SK-N-DZ (cell line): ENCODE data around the gene SPACA4.

Experiments used
- DNase-seq: peaks from one replicate; pipeline ENCODE4 v3.0.0-alpha.2; 2015; ENCODE audit warnings: low spot score

Gene SPACA4

DNA sequence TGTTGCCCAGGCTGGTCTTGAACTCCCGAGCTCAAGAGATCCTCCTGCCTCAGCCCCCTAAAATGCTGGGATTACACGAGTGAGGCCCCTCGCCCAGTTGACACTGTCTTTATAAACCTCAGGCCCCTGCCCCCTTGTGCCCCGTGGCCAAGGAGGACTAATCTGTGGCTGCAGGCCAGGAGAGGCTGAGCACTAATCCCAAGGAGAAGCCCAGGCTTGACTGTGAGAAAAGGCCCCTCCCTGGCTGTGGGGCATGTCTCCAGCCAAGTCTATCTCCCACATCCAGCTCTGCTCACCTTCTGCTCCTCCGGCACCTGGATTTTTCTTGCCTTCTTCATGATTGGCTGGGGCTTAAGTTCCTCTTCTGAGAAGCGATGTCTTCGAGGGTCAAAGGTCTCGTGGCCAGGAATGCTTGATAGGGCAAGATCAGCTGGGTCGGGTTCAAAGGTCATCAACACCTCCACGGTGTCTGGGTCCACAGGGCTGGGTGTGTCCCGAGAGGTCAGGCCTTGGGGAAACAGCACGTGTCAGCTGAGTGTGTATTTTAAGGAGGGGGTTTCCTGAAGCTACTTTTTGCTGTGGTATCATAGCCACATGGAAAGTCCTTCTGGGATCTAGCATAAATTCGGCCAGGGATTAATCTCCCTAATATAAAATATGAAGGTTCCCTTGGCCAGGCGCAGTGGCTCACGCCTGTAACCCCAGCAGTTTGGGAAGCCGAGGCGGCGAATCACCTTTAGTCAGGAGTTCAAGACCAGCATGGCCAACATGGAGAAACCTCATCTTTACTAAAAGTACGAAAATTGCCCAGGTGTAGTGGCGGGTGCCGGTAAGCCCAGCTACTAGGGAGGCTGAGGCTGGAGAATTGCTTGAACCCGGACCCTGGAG lies 26.9 kb downstream of the SPACA4 start:
- no peak for DNase-seq

DNA sequence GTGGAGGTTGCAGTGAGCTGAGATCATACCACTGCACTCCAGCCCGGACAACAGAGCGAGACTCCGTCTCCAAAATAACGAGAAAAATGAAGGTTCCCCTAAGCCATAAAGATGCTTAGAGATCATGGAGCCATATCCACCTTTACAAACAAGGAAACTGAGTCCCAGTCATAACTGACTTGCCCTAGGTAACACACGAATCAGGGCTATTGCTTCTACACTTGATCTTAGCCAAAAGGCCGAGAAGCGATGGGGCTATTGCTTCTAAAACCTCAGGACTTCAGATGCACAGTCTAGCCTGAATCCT lies 27.4 kb downstream of the SPACA4 start:
- no peak for DNase-seq

DNA sequence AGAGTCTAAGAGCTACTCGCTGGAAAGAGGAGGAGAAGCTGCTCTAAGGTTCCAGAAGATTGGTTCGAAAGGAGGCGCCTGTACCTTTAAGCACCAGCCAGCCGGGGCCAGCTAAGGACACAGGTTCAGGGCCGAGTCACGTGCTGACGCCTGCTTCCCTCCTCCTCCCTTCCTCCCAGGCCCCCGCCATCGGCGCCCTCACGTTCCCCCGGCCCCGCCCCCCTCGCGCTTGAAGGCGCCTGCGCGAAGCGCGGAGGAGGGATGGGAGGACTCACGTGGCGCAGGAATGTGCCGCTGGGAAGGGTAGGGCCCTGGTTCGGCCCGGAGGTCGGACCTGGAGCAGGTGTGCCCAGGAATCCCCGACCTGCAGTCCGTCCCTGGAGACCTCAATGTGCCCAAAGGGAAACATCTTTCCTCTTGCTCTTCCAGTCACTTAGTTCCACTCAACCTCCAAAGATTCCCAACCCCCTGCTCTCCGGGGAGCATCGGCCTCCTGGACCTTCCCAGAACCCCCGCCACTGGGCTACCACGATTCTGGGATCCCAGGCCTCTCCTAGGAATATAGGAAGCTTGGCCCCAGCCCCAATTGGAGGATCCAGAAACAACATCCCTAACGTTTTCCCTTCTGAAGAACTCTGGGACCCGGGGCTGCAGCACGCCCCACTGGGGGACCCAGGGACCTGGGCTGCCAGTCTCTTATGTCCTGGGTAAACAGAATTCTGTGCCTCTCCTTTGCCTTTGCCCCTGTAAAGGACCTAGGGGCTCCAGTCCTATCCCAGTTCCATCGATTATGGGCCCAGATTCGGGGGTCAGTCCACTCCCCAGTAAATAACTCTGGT lies 28.1 kb downstream of the SPACA4 start:
- peak; percentile 93 for DNase-seq

DNA sequence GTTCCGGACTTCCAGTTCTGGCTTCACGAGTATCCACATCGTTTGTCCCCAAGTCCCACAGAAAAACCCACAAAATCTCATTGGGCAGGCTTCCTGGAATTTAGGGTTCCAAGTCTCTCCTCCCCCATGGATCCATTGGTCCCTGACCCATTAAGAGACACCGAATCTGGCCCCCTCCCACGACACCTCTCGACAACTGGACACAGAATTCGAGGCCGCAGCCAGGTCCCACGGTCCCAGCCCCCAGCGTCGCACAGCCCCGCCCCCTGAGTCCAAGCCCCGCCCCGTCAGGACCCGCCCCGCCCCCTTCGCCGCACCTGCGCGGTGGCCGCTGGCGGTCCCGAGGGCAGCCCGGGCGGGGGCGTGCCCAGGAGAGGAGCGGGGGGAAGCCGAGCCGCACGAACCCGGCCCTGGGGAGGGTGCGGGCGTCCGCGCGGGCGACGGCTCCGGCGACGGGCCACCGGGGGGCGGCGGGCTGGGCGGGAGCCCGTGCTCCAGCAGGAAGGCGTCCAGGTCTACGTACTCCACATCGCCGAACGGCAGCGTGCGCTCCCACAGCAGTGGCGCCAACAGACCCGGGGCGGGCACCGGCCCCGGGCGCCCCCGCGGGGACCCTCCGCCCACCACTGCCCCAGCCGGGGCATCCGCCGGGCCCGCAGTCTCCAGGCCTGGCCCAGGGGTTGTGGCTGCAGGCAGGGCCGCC lies 28.9 kb downstream of the SPACA4 start:
- DNase-seq, result no peak

DNA sequence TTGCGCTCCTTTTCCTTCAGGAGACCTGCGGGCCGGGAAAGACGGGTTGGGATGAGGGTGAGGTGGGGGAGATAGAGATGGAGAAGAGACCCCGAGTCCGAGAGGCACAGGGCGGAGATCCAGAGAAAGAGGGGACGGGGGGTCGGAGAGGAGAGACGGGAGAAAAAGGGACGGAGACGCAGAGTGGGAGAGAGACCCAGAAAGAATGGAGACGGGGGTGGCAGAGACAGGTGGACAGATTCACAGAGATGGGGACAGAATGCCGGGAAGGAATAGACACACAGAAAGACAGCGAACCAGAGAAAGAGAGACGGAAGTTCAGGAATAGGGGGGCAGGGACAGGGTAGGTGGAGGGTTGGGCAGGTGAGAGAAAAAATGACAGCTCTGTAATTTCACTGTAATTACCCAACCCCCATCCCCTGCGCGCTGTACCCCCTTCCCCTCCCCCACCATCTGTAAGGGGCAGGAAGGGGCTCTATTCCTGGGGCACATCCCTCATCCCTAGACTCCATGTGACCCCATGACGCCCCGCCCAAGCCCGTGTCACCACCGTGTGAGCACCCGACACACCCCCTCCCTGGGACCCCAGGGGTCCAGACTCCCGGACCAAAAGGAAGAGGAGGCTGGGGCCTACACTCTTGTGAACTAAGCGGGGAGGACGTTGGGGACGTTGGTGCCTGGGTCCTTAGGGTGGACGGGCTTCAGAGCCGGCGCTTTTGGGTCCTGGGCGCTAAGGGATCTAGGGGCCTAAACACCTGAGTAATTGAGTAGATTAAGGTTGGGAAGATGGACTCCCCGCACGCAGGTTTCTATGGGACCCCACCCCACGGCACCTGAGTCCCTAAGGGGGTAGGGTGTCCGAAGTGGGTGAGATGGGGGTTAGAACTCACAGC lies 29.7 kb downstream of the SPACA4 start:
- DNase-seq, result no peak

DNA sequence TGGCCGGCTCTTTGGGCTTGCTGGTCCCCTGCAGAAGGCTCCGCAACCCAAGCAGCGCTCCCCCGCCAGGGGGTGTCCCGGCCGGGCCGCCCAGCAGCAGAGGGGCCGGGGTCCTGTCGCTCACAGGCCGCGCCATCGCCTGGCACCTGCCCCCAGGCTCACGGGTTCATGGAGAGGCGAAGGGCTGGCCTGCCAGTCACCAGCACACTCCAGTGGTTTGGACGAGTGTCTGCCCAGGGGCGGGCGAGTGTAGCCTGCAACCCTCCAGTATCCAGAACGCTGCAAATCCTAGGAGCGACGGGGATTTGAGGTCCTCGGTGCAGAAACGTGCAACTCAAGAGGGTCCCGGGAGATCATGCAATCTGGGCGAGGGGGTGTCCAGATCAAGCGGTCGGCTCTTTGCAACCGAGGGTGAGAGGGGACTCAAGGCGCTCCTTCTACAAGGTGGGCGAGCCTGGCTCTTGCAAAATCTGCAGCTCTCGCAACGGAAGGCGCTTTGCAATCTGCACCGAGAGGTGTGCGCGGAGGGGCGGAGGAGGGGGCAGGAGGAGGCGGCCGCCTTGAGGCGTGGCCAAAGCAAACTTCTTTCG lies 30.4 kb downstream of the SPACA4 start, which contains the start of gene DBP:
DBP (minus strand) TSS at position 521 of the 590 bp plus-strand sequence; CDS start at position 136, 385 bp downstream.
- DNase-seq, result no peak

DNA sequence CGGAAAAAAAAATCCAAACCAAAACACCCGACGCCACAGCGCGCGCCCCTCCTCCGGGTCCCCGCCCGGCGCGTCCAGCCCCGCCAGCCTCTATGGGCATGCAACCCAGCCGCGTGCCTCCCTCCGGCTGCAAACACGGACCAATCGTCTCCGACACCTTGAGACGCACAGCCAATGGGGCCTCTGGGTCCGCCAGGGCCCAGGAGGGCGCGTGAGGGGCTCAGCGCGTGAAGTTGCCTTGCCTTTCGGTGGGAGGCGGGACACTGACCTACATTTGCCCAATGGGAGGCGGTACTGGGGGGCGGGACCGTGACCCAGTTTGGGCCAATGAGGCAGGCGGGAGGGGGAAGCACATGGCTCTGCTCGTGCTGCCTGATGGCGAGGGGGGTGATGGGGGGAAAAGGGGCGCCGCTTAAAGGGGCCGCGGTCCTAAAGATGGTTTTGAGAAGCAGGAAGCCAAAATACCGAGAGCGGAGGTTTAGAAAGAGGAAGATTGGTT lies 31.0 kb downstream of the SPACA4 start:
- peak; percentile 98 for DNase-seq

DNA sequence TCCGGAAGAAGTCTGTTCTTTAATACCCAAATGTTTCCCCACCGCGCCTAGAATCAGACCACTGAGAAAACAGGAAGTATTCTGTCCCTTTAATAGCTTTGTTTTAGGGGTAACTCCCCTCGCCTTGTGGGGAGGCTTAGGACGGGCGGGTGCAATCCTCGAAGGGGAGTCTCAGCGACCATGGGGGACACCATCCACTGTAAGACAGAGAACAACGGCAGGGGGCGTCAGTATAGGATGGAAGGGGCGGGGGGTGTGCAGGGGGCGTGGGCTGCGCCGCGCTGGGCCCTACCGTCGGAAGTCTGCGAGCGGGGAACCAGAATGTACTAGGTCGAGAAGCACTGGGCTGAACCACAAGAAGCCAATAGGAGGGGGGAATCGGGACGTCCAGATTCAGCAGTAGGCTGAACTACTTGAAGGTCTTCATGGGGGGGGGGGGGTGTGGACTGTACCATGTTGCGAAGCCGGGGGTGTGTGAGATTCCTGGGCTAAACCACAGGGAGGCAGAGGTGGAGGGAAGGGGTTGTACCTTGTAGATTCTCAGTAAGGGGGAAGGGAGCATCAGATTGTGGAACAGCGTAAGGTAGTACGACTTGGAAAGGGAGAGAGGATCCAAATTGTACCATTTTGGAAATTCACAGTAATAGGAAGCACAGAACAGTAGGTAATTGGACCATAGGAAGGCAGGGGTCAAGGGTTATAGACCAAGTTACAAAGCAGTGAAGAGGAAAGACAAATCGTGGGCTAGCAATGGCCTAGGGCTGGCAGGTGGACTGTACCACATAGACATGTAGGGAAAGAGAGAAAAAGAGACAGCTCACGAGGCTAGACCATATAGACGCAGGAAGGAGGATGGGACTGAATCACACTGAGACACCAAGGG lies 31.6 kb downstream of the SPACA4 start:
- DNase-seq, result peak; percentile 90

DNA sequence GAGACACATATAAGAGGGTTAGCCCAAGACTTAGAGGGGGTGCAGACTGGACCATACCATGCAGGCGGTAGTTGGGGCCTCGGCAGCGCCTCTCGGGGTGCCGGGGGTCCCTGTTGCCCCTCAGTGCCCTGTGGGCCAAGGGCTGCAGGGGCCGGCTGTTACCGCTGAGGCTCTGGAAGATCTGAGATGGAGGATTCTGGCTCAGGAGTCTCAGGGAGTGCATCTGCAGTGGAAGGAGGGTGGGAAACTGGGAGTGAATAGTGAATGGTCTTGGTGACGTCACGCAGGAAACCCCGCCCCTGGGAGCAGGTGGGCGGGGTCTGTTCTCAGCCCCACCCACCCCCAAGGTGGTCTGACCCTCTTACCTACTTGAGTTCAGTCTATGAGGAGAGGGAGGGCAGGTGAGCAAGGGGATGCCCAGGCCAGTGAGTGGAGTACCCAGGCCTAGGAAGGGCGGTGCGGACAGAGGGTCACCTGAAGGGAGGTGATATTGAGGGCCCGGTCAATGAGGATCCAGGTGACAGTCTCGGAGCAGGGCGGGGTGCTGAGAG lies 32.4 kb downstream of the SPACA4 start:
- DNase-seq, result no peak

DNA sequence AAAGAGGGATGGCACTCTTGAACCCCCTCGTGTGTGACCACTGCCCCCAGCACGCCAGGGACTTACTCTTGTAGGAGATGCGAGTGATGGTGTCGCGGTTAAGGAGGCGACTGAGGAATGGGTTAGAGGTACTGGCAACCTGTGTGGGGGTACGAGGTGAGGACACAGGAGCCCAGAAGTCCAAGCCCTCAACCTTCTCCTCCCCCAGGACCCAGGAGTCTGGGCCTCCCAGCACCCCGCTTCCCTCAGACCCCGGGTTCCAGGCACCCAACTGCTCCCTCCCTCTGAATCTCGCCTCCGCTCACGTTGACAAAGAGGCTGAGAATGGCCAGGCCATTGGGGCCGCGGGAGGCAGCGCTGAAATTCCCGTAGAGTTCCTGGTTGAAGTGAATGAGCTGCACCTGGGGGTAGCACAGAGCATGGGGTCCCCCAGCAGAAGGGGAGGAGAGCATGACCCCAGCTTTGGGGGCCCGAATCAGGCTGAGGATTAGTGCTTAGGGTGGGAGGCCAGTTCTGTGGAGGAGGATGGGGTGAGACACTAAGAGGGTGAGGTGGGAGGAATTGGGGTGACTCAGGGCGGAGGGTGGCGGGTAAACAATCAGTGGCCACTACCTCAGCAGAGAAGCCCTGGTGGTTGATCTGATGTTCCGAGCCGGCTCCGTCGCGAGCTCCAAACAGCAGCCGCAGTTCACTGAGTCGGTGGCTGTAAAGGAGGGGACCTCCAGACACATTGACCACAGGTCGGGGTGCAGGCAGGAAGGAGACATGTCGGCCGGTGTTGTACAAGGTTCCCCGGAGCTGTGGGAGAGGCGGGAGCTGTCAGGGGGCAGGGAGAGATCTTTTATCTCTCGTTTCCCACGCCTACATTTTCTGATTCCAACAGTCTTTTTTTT lies 33.2 kb downstream of the SPACA4 start:
- DNase-seq, result no peak

DNA sequence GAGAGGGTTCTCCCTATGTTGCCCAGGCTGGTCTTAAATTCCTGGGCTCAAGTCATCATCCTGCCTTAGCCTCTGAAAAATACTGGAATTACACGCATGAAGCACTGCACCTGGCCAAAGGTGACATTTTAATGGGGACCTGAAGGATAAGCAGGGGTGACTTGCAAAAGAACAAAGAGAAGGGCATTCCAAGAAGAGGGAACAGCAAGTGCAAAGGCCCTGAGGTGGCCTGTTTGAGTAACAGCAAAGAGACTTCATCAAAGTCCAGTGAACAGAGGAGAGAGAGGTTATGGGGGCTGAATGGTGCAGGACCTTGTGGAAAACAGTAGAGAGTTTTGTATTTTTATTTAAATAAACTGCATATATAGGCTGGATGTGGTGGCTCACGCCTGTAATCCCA lies 35.3 kb downstream of the SPACA4 start:
- no peak for DNase-seq

DNA sequence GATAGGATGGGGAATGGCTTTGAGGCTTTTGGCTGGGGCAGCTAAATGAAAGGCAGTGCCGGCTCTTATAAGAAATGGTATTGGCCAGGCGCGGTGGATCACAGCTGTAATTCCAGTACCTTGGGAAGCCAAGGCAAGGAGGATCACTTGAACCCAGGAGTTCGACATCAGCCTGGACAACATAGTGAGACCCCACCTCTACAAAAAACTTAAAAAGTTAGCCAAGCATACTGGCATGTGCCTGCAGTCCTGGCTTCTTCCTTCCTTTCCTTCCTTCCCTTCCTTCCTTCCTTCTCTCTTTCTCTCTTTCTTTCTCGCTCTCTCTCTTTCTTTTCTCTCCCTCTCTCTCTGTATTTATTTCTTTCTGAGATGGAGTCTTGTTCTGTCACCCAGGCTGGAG lies 36.3 kb downstream of the SPACA4 start:
- no peak for DNase-seq

DNA sequence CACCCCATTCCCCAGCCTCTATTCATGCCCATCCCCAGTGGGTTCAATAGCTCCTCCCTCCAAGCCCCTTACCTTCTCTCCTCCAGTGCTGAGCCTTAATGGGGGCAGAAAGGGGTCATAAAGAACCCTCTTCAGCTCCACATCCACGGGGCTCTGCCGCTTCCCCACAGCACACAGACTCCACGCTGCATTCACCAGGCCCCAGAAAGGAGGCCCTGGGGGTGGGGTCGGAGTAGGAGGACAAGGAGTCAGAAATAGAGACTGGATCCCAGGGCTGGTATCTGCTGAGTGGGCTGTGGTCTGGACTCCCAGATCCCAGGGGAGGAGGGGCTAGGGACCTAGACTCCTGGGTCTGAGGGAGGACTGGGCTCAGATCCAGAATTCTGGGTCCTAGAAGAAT lies 37.8 kb downstream of the SPACA4 start:
- DNase-seq, result no peak

DNA sequence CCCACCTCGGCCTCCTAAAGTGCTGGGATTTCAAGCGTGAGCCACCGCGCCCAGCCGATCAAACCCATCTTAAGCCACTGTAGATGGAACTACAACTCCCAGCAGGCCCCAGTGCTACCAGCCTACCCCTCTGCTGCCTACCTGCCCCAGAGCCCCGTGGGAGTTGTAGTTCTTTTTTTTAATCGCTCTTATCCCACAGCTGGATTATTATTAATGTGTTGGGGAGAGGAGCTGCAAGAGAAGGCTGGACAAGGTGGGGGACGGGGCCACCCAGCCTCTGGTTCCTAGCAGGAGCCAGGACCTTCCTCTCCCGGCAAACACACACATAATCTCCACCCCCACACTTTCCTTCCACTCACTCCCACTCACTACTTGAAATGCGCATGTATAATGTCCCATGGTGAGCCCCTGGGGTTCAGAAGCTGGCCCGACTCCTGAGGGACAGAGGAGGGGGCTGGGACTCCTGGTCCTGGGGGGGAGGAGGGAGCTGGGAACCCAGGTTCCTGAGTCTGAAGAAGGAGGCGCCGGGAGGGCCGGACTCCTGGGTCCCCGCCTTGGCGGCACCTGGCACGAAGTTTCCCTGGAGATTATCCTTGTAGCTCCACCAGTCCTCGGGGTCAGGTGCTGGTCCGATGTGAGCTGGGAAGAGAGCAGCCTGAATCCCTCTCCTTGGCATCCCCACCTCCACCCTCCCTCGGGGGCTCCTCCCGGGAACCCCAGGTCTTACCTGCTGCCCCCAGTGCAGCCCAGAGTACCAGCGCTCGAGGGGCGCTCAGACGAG lies 38.5 kb downstream of the SPACA4 start:
- DNase-seq, result peak; percentile 69

DNA sequence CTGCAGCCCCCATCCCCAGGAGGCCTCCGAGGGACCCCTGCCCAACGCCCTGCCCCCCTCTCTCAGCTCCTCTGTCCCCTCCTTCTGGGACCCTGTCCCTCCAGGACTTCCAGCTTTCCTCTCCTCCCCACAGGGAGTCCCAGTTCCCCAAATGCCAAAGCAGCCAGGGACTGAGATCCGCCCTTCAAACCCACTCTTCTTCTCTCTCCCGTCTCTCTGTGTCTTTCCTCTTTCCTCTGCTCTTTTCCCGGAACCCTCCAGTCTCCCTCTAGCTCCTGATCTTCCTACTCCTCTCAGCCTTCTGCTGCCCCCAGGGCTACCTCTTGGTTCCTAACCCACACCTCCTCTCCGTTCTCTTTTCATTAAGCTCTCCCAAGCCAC lies 39.1 kb downstream of the SPACA4 start:
- no peak for DNase-seq

DNA sequence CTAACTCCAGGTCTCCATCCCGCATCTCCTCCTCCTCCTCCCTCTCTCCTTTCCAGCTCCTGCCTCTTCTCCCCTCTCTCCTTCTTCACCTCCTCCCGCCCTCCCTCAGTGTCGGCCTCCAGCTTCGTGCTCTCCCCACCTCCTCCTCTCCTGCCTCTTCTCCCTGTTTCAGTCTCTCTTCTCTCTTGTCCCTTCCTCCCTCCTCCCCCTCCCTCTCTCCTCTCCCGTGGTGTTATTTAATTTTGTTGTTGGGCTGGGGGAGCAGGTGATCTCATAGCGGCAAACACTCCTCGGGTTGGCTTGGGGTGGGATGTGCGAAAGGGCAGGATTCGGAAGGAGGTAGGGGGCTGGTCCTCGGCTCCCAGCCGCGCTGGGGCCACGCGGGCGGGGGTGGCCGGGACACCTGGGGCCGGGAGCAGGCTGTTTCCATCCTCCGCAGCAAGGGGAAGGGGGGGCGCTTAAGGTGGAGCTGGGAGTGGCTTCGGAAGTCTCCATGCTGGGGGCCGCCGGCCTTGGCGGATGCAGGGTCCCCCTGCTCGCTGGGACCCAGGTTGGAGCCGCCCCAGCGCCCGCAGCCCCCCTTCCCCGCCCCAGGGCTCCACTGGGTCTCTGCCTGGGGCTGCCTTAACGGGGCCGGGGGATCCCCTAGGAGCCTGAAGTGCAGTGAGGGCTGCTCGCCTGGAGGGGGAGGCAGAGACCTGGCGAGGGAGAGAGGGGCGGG lies 39.6 kb downstream of the SPACA4 start, which contains the start of gene CA11:
CA11 (minus strand) TSS at position 187 of the 721 bp plus-strand sequence. CDS start 555 bp downstream, outside the sequence.
- DNase-seq, result peak; percentile 82
